ENCODE data around the gene LTBP4.
A peak's percentile ranks its signal among the peaks of the same experiment; 100 is the strongest.
"Not testable (repeated sequence)": the region's sequence is repeated elsewhere in the genome, so short reads cannot be mapped to it uniquely, and the experiment has no call there.

Gene LTBP4

GRCh38 chr19:40564535-40564934, 36.6 kb upstream of the LTBP4 start:
- not testable (repeated sequence) for H3K4me3 ChIP-seq (ENCODE audit: insufficient read depth, low read depth, low read length); H3K36me3 ChIP-seq (ENCODE audit: control insufficient read depth, insufficient read depth, low read length); H3K4me1 ChIP-seq (ENCODE audit: control insufficient read depth, insufficient read depth, low read length); H3K27ac ChIP-seq (ENCODE audit: insufficient read depth, low read depth, low read length, poor library complexity, severe bottlenecking); H3K9me3 ChIP-seq (ENCODE audit: control insufficient read depth, low read length)
- 88 to 91% methylated on average over 1 of the region's 1 CpG for WGBS, 2 experiments
- peaks cover 71% of the 10 kb centered on the region for H3K27me3 ChIP-seq (ENCODE audit: control insufficient read depth, insufficient read depth, low read length, poor library complexity, severe bottlenecking)

GRCh38 chr19:40565355-40565754, 35.8 kb upstream of the LTBP4 start:
- H3K27me3 ChIP-seq (ENCODE audit: control insufficient read depth, insufficient read depth, low read length, poor library complexity, severe bottlenecking) = peaks cover 71% of the 10 kb centered on the region
- no peak overlapping the region for H3K4me3 ChIP-seq (ENCODE audit: insufficient read depth, low read depth, low read length)
- H3K9me3 ChIP-seq (ENCODE audit: control insufficient read depth, low read length) = no peaks in the 10 kb centered on the region
- H3K36me3 ChIP-seq (ENCODE audit: control insufficient read depth, insufficient read depth, low read length) = no peaks in the 10 kb centered on the region
- WGBS, 2 experiments = 87 to 90% methylated on average over 7 of the region's 7 CpGs
- H3K4me1 ChIP-seq (ENCODE audit: control insufficient read depth, insufficient read depth, low read length) = peaks cover 4% of the 10 kb centered on the region
- no peak overlapping the region for H3K27ac ChIP-seq (ENCODE audit: insufficient read depth, low read depth, low read length, poor library complexity, severe bottlenecking)

- 83 to 86% methylated on average over 14 of the region's 14 CpGs for WGBS, 2 experiments
- Histone ChIP-seq H3K9me3 (ENCODE audit: control insufficient read depth, low read length) (no peaks in the 10 kb centered on the region), H3K4me3 (ENCODE audit: insufficient read depth, low read depth, low read length) (no peak overlapping the region), H3K36me3 (ENCODE audit: control insufficient read depth, insufficient read depth, low read length) (no peaks in the 10 kb centered on the region), H3K27me3 (ENCODE audit: control insufficient read depth, insufficient read depth, low read length, poor library complexity, severe bottlenecking) (peaks cover 68% of the 10 kb centered on the region), H3K27ac (ENCODE audit: insufficient read depth, low read depth, low read length, poor library complexity, severe bottlenecking) (no peak overlapping the region), H3K4me1 (ENCODE audit: control insufficient read depth, insufficient read depth, low read length) (peaks cover 4% of the 10 kb centered on the region)
Measured at GRCh38 chr19:40565910-40566495, 35.2 kb upstream of the LTBP4 start.

GRCh38 chr19:40567040-40567749, 34.0 kb upstream of the LTBP4 start:
- peak overlapping the region; percentile 28 for H3K4me3 ChIP-seq (ENCODE audit: insufficient read depth, low read depth, low read length)

GRCh38 chr19:40567750-40568494, 33.2 kb upstream of the LTBP4 start:
- H3K27me3 ChIP-seq (ENCODE audit: control insufficient read depth, insufficient read depth, low read length, poor library complexity, severe bottlenecking) = peaks cover 64% of the 10 kb centered on the region
- peak overlapping the region; percentile 28 for H3K4me3 ChIP-seq (ENCODE audit: insufficient read depth, low read depth, low read length)

More at GRCh38 chr19:40567040-40567749, 34.0 kb upstream of the LTBP4 start:
- H3K4me1 ChIP-seq (ENCODE audit: control insufficient read depth, insufficient read depth, low read length) = peaks cover 4% of the 10 kb centered on the region
- peaks cover 68% of the 10 kb centered on the region for H3K27me3 ChIP-seq (ENCODE audit: control insufficient read depth, insufficient read depth, low read length, poor library complexity, severe bottlenecking)
- no peak overlapping the region for H3K27ac ChIP-seq (ENCODE audit: insufficient read depth, low read depth, low read length, poor library complexity, severe bottlenecking)
- H3K9me3 ChIP-seq (ENCODE audit: control insufficient read depth, low read length) = no peaks in the 10 kb centered on the region
- WGBS, 2 experiments = 34 to 35% methylated on average over 18 to 20 of the region's 20 CpGs
- no peaks in the 10 kb centered on the region for H3K36me3 ChIP-seq (ENCODE audit: control insufficient read depth, insufficient read depth, low read length)

GRCh38 chr19:40570313-40571004, 30.7 kb upstream of the LTBP4 start:
- Histone ChIP-seq H3K27ac (ENCODE audit: insufficient read depth, low read depth, low read length, poor library complexity, severe bottlenecking) (no peak overlapping the region), H3K4me3 (ENCODE audit: insufficient read depth, low read depth, low read length) (peak overlapping the region; percentile 35), H3K36me3 (ENCODE audit: control insufficient read depth, insufficient read depth, low read length) (no peaks in the 10 kb centered on the region), H3K27me3 (ENCODE audit: control insufficient read depth, insufficient read depth, low read length, poor library complexity, severe bottlenecking) (peaks cover 49% of the 10 kb centered on the region), H3K9me3 (ENCODE audit: control insufficient read depth, low read length) (no peaks in the 10 kb centered on the region), H3K4me1 (ENCODE audit: control insufficient read depth, insufficient read depth, low read length) (peaks cover 4% of the 10 kb centered on the region)
- WGBS, 2 experiments = 1% methylated on average over 53 of the region's 53 CpGs

More at GRCh38 chr19:40567750-40568494, 33.2 kb upstream of the LTBP4 start:
- Histone ChIP-seq H3K9me3 (ENCODE audit: control insufficient read depth, low read length) (no peaks in the 10 kb centered on the region), H3K4me1 (ENCODE audit: control insufficient read depth, insufficient read depth, low read length) (peaks cover 4% of the 10 kb centered on the region), H3K36me3 (ENCODE audit: control insufficient read depth, insufficient read depth, low read length) (no peaks in the 10 kb centered on the region), H3K27ac (ENCODE audit: insufficient read depth, low read depth, low read length, poor library complexity, severe bottlenecking) (no peak overlapping the region)
- WGBS, 2 experiments = 7% methylated on average over 70 of the region's 70 CpGs

GRCh38 chr19:40571005-40571318, 30.2 kb upstream of the LTBP4 start:
- Histone ChIP-seq H3K27ac (ENCODE audit: insufficient read depth, low read depth, low read length, poor library complexity, severe bottlenecking) (no peak overlapping the region), H3K9me3 (ENCODE audit: control insufficient read depth, low read length) (no peaks in the 10 kb centered on the region), H3K27me3 (ENCODE audit: control insufficient read depth, insufficient read depth, low read length, poor library complexity, severe bottlenecking) (peaks cover 48% of the 10 kb centered on the region), H3K4me3 (ENCODE audit: insufficient read depth, low read depth, low read length) (no peak overlapping the region), H3K4me1 (ENCODE audit: control insufficient read depth, insufficient read depth, low read length) (peaks cover 4% of the 10 kb centered on the region), H3K36me3 (ENCODE audit: control insufficient read depth, insufficient read depth, low read length) (no peaks in the 10 kb centered on the region)
- 42 to 52% methylated on average over 3 of the region's 3 CpGs for WGBS, 2 experiments

GRCh38 chr19:40571831-40572495, 29.2 kb upstream of the LTBP4 start:
- Histone ChIP-seq H3K36me3 (ENCODE audit: control insufficient read depth, insufficient read depth, low read length) (no peaks in the 10 kb centered on the region), H3K4me1 (ENCODE audit: control insufficient read depth, insufficient read depth, low read length) (peaks cover 4% of the 10 kb centered on the region), H3K27me3 (ENCODE audit: control insufficient read depth, insufficient read depth, low read length, poor library complexity, severe bottlenecking) (peaks cover 41% of the 10 kb centered on the region), H3K4me3 (ENCODE audit: insufficient read depth, low read depth, low read length) (no peak overlapping the region), H3K9me3 (ENCODE audit: control insufficient read depth, low read length) (no peaks in the 10 kb centered on the region), H3K27ac (ENCODE audit: insufficient read depth, low read depth, low read length, poor library complexity, severe bottlenecking) (no peak overlapping the region)
- WGBS, 2 experiments = 82 to 83% methylated on average over 10 of the region's 10 CpGs

- WGBS, 2 experiments = 73 to 75% methylated on average over 18 of the region's 18 CpGs
- Histone ChIP-seq H3K27ac (ENCODE audit: insufficient read depth, low read depth, low read length, poor library complexity, severe bottlenecking) (no peak overlapping the region), H3K4me1 (ENCODE audit: control insufficient read depth, insufficient read depth, low read length) (no peaks in the 10 kb centered on the region), H3K36me3 (ENCODE audit: control insufficient read depth, insufficient read depth, low read length) (no peaks in the 10 kb centered on the region), H3K4me3 (ENCODE audit: insufficient read depth, low read depth, low read length) (no peak overlapping the region), H3K27me3 (ENCODE audit: control insufficient read depth, insufficient read depth, low read length, poor library complexity, severe bottlenecking) (peaks cover 8% of the 10 kb centered on the region), H3K9me3 (ENCODE audit: control insufficient read depth, low read length) (no peaks in the 10 kb centered on the region)
Measured at GRCh38 chr19:40575326-40575725, 25.8 kb upstream of the LTBP4 start.

Measured in ectodermal cell (in vitro differentiated cells).